GM12878 (cell line): ENCODE data around the gene TMEM132C.

ENCODE experiments used
- BHLHE40 ChIP-seq, 2 experiments: fragments of 450-650 bp in 1 of 2; IDR thresholded peaks; 2 replicates each; pipeline ENCODE4 v1.6.1; 2011 to 2017; ENCODE audit warnings: low read depth in 2 of 2, borderline replicate concordance in 1 of 2, improper control_type of control experiment in 1 of 2, low read length in 1 of 2, mild to moderate bottlenecking in 1 of 2
- CTCF ChIP-seq, 3 experiments: IDR thresholded peaks in 2 of 3; conservative IDR thresholded peaks in 1 of 3; 2 replicates each; pipeline ENCODE4 v1.5.1; 2011; ENCODE audit warnings: low read depth in 3 of 3, low read length in 3 of 3, mild to moderate bottlenecking in 3 of 3, control low read depth in 2 of 3, moderate library complexity in 2 of 3, inconsistent platforms in 1 of 3, mixed read lengths in 1 of 3; ENCODE audit not compliant: control insufficient read depth in 2 of 3, insufficient read depth in 1 of 3; ENCODE audit errors: extremely low read depth in 1 of 3
- EP300 ChIP-seq, 2 experiments: fragments of 150-350 bp in 1 of 2; IDR thresholded peaks; 2 replicates each; pipeline ENCODE4 v1.6.1; 2011 to 2012; ENCODE audit warnings: low read depth in 2 of 2, low read length in 2 of 2, borderline replicate concordance in 1 of 2, improper control_type of control experiment in 1 of 2, inconsistent platforms in 1 of 2; ENCODE audit not compliant: control insufficient read depth in 1 of 2
- ESRRA ChIP-seq: IDR thresholded peaks from 2 replicates; pipeline ENCODE4 v1.6.1; 2012; ENCODE audit warnings: mild to moderate bottlenecking, low read length, improper control_type of control experiment
- EZH2 ChIP-seq: IDR thresholded peaks from 2 replicates; pipeline ENCODE4 v1.6.1; 2012; ENCODE audit warnings: low read depth, mild to moderate bottlenecking, control low read depth, inconsistent platforms, low read length, borderline replicate concordance; ENCODE audit not compliant: control insufficient read depth
- HDAC2 ChIP-seq: fragments of 200-600 bp; sonication (generic); IDR thresholded peaks from 2 replicates; pipeline ENCODE4 v1.6.1; 2017
- NFYA ChIP-seq: IDR thresholded peaks from 2 replicates; pipeline ENCODE4 v1.6.1; 2011; ENCODE audit warnings: low read depth, mild to moderate bottlenecking, low read length, improper control_type of control experiment, borderline replicate concordance
- POLR2A ChIP-seq: IDR thresholded peaks from 2 replicates; pipeline ENCODE4 v1.6.1; 2011; ENCODE audit warnings: low read depth, mild to moderate bottlenecking, low read length
- RAD21 ChIP-seq: IDR thresholded peaks from 2 replicates; pipeline ENCODE4 v1.6.1; 2011; ENCODE audit warnings: mild to moderate bottlenecking, low read depth, low read length, moderate library complexity; ENCODE audit not compliant: insufficient read depth
- RCOR1 ChIP-seq: conservative IDR thresholded peaks from 2 replicates; pipeline ENCODE4 v1.6.1; 2012; ENCODE audit warnings: low read depth, low read length, improper control_type of control experiment
- REST ChIP-seq: IDR thresholded peaks from 2 replicates; pipeline ENCODE4 v1.6.1; 2012; ENCODE audit warnings: mild to moderate bottlenecking, low read depth, low read length
- ZNF24 ChIP-seq: fragments of 450-650 bp; IDR thresholded peaks from 2 replicates; pipeline ENCODE4 v1.6.1; 2017; ENCODE audit warnings: antibody characterized with exemption, mild to moderate bottlenecking

- TF ChIP-seq EP300 (IDR thresholded peaks at IDR 0.05; ENCODE audit: borderline replicate concordance in 1 of 2, control insufficient read depth in 1 of 2, low read depth in 2 of 2, low read length in 2 of 2): no peak
- TF ChIP-seq ESRRA: no peak
- no peak for TF ChIP-seq REST
- TF ChIP-seq CTCF (IDR thresholded peaks at IDR 0.05 in 2 of 3, conservative IDR thresholded peaks at IDR 0.05 in 1 of 3; ENCODE audit: control insufficient read depth in 2 of 3, extremely low read depth in 1 of 3, insufficient read depth in 1 of 3, low read depth in 3 of 3, low read length in 3 of 3): no peak
- no peak for TF ChIP-seq POLR2A
- no peak for TF ChIP-seq RCOR1
- no peak for TF ChIP-seq HDAC2
- TF ChIP-seq NFYA: no peak
- no peak for TF ChIP-seq BHLHE40 (IDR thresholded peaks at IDR 0.05; ENCODE audit: borderline replicate concordance in 1 of 2, low read depth in 2 of 2, low read length in 1 of 2)
- no peak for TF ChIP-seq EZH2
- no peak for TF ChIP-seq RAD21
- TF ChIP-seq ZNF24: no peak
Measured at GRCh38 chr12:128586451-128587029, 319.6 kb downstream of the TMEM132C start.
